Mucosa of descending colon (tissue), 3 donors: ENCODE data around the gene HNRNPH1. TPM values are rescaled to one million over a fixed set of nuclear protein-coding genes. Genes with fewer than 3 reads are reported as not detected.
A peak's percentile ranks its signal among the peaks of the same experiment; 100 is the strongest.

Source experiments
- ATAC-seq: fragments of 200-7000 bp; cut with Tn5 transposase; one replicate; pipeline ENCODE4 v1.9.1; 2020; ENCODE audit warnings: mild to moderate bottlenecking, moderate library complexity
- DNase-seq, 3 donors: peaks; one replicate each; pipeline ENCODE4 v3.0.0-alpha.2; 2020
- H3K36me3 ChIP-seq: fragments of 200-600 bp; one replicate; pipeline ENCODE4 v1.8.0; 2021; ENCODE audit warnings: low read depth, mild to moderate bottlenecking
- H3K4me1 ChIP-seq: fragments of 200-600 bp; one replicate; pipeline ENCODE4 v1.8.0; 2021; ENCODE audit warnings: low read depth, mild to moderate bottlenecking
- H3K4me3 ChIP-seq: fragments of 200-600 bp; one replicate; pipeline ENCODE4 v1.8.0; 2021; ENCODE audit warnings: mild to moderate bottlenecking
- H3K9me3 ChIP-seq: fragments of 200-600 bp; one replicate; pipeline ENCODE4 v1.8.0; 2021; ENCODE audit warnings: mild to moderate bottlenecking
- CTCF ChIP-seq: fragments of 200-600 bp; IDR thresholded peaks from one replicate; pipeline ENCODE4 v1.8.0; 2022; ENCODE audit warnings: antibody characterized with exemption, mild to moderate bottlenecking
- intact Hi-C, 2 donors: fragments of 100-400 bp; cut with DNase I in 1 of 2; cut with micrococcal nuclease in 1 of 2; formaldehyde crosslinking; loops; one replicate each; pipeline versions ENCODE4 v1.11.0 to v1.11.1; 2022; cut with DNase I, micrococcal nuclease
- total RNA-seq, 3 donors: library from RNA; stranded (reverse); fragmentation: NEBNext Ultra II Directional in 2 of 3; extraction: Animal tissue kit (Norgen Biotek cat#: 25700) in 2 of 3; gene quantifications; one replicate each; pipeline versions ENCODE4 v1.2.1 to v1.2.4, GENCODE V29; 2021 to 2023
- donor health status: DM: no; HTN: no; CAD: no; lungs with moderate emphysema.
- donor health status: DM: no; HTN: no; CAD: no.
- donor health status: DM: no; HTN: yes; CAD: no.

HNRNPH1 gene
- total RNA-seq, 3 donors from 2014 or later, result 453 to 475 (median 473) TPM

- no peak for TF ChIP-seq CTCF
- Histone ChIP-seq H3K36me3 (peaks cover 18% of the 10 kb centered on the region), H3K4me1 (no peaks in the 10 kb centered on the region), H3K4me3 (no peak overlapping the region), H3K9me3 (no peaks in the 10 kb centered on the region)
- no peak for DNase-seq
- intact Hi-C loops, result no loop called here
- ATAC-seq, result no peak
Observed at GRCh38 chr5:179603308-179603707, 20.2 kb downstream of the HNRNPH1 start.

DNA sequence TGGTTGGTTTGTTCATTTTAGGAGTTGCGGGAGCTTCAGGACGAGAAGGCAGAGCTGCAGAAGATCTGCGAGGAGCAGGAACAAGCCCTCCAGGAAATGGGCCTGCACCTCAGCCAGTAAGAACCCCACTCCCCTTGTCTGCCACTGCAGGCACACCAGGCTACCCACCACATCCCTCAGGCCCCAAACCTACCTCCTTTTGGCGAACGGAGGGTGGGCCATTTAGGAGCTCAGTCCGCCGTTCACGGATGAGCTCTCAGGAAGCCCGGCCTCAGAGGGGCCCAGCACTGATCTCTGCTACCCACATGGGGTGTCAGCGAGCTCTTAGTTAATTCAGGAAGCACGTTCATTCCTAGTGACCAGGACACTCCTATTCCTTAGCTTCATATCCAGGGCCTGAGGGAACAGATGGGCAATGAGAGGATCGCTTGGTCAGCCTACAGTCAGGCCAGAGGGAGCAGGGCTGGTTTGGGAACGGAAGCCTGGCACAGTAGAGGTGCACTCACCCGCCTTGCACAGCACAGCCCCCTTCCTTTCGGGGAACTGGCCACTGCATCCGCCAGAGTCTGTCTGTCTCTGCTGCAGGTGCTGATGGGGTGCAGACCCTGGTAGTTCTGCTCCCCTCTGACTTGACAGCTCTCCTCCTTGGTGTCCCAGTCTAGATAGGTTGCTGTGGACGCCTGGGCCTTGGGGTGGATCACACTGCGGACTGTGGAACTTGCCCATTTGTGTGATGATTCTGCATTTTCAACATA is 21.4 kb downstream of the HNRNPH1 start:
- Histone ChIP-seq H3K36me3 (peaks cover 21% of the 10 kb centered on the region), H3K9me3 (no peaks in the 10 kb centered on the region), H3K4me1 (no peaks in the 10 kb centered on the region), H3K4me3 (no peak overlapping the region)
- no peak for TF ChIP-seq CTCF
- DNase-seq (no peak), ATAC-seq (no peak)
- intact Hi-C loops, result no loop called here

GRCh38 chr5:179599973-179600372 is 23.5 kb downstream of the HNRNPH1 start:
- no peak for DNase-seq
- Histone ChIP-seq H3K9me3 (no peaks in the 10 kb centered on the region), H3K4me3 (no peak overlapping the region), H3K4me1 (no peaks in the 10 kb centered on the region), H3K36me3 (peaks cover 16% of the 10 kb centered on the region)
- intact Hi-C loops, result no loop called here
- no peak for TF ChIP-seq CTCF
- ATAC-seq, result peak; percentile 15

GRCh38 chr5:179599566-179599965 is 23.9 kb downstream of the HNRNPH1 start:
- ATAC-seq (peak; percentile 8), DNase-seq (no peak)
- Histone ChIP-seq H3K4me3 (no peak overlapping the region), H3K9me3 (no peaks in the 10 kb centered on the region), H3K36me3 (peaks cover 16% of the 10 kb centered on the region), H3K4me1 (no peaks in the 10 kb centered on the region)
- no peak for TF ChIP-seq CTCF
- intact Hi-C loops, result no loop called here

DNA sequence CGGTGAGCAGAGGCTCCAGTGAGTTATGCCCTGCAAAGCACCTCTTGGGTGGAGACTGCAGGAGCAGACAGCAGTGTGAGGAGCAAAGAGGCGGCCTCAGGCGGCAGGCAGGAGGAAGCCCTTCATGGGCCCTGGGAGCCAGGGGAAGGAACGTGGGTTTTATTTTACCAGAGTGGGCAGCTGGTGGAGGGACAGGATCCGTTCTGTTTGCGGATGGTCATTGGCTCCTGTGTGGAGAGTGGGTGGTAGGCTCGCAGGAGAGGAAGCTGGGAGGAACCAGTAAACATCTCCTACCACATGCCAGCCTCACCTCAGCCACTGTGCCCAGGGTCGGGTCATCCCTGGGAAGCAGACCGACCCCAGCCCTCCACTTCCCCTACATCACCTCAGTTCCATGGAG is 24.4 kb downstream of the HNRNPH1 start:
- H3K9me3 ChIP-seq, result no peaks in the 10 kb centered on the region
- peaks cover 16% of the 10 kb centered on the region for H3K36me3 ChIP-seq
- DNase-seq (no peak), ATAC-seq (no peak)
- H3K4me3 ChIP-seq, result no peak overlapping the region
- intact Hi-C loops, result no loop called here
- TF ChIP-seq CTCF, result no peak
- no peaks in the 10 kb centered on the region for H3K4me1 ChIP-seq
